ENCODE measurements around the gene ANKZF1.
"Not testable (repeated sequence)": the region's sequence is repeated elsewhere in the genome, so short reads cannot be mapped to it uniquely, and the experiment has no call there.

ANKZF1 gene

DNA sequence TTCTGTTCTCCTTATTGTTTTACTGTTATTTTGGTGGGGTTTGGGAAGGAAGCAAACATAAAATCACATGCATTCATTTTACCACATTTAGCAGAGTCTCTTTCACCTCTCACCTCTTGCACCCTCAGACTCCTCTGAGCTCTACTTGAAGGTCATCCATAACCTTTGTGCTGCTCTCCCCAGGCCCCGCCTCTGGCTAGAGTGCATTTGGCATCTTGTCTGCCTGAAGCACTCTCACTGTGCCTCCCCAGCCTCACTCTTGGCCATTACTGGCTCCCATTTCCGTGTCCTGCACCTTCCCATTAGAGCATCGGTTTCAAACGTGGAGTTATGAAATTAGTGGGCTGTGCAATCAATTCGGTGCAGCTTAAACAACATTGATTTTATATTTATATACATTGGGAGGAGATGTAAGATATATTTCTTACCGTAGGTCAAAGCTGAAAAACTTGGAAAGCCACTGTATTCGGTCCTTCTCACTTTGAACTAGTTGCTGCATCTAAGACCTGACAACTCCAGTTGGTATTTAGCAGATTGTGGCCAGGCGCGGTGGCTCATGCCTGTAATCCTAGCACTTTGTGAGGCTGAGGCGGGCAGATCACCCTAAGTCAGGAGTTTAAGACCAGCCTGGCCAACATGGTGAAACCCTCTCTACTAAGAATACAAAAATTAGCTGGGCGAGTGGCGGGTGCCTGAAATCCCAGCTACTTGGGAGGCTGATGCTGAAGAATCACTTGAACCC is 30.0 kb upstream of the ANKZF1 start:
- H3K27ac ChIP-seq (ENCODE audit: low read depth, low read length), result no peak overlapping the region
- H3K27me3 ChIP-seq (ENCODE audit: insufficient read depth, low read length), result no peaks in the 10 kb centered on the region
- no peaks in the 10 kb centered on the region for H3K4me1 ChIP-seq (ENCODE audit: insufficient read depth, low read length)
- H3K4me3 ChIP-seq (ENCODE audit: low read length), result no peak overlapping the region
- H3K9ac ChIP-seq (ENCODE audit: low read depth, low read length), result no peak overlapping the region
- WGBS, result 89% methylated on average over 11 of the region's 12 CpGs
- no peaks in the 10 kb centered on the region for H3K36me3 ChIP-seq (ENCODE audit: insufficient read depth, low read length)
- no peaks in the 10 kb centered on the region for H3K9me3 ChIP-seq (ENCODE audit: insufficient read depth, low read depth, low read length)

DNA sequence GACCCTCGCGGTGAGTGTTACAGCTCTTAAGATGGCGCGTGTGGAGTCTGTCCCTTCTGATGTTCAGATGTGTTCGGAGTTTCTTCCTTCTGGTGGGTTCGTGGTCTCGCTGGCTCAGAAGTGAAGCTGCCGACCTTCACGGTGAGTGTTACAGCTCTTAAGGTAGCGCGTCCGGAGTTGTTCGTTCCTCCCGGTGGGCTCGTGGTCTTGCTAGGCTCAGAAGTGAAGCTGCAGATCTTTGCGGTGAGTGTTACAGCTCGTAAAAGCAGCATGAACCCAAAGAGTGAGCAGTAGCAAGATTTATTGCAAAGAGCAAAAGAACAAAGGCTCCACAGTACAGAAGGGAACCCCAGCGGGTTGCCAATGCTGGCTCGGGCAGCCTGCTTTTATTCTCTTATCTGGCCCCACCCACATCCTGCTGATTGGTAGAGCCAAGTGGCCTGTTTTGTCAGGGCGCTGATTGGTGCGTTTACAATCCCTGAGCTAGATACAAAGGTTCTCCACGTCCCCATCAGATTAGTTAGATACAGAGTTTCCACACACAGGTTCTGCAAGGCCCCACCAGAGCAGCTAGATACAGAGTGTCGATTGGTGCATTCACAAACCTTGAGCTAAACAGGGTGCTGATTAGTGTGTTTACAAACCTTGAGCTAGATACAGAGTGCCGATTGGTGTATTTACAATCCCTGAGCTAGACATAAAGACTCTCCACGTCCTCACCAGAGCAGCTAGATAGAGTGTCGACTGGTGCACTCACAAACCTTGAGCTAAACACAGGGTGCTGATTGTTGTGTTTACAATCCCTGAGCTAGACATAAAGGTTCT is 28.9 kb upstream of the ANKZF1 start:
- H3K27ac ChIP-seq (ENCODE audit: low read depth, low read length); H3K36me3 ChIP-seq (ENCODE audit: insufficient read depth, low read length); H3K4me1 ChIP-seq (ENCODE audit: insufficient read depth, low read length); H3K4me3 ChIP-seq (ENCODE audit: low read length); H3K27me3 ChIP-seq (ENCODE audit: insufficient read depth, low read length); H3K9ac ChIP-seq (ENCODE audit: low read depth, low read length); H3K9me3 ChIP-seq (ENCODE audit: insufficient read depth, low read depth, low read length): not testable (repeated sequence)
- 93% methylated on average over 24 of the region's 26 CpGs for WGBS

DNA sequence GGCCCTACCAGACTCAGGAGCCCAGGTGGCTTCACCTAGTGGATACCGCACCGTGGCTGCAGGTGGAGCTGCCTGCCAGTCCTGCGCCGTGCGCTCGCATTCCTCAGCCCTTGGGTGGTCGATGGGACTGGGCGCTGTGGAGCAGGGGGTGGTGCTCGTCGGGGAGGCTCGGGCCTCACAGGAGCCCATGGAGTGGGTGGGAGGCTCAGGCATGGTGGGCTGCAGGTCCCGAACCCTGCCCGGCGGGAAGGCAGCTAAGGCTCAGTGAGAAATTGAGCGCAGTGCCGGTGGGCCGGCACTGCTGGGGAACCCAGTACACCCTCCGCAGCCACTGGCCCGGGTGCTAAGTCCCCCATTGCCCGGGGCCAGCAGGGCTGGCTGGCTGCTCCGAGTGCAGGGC is 28.3 kb upstream of the ANKZF1 start:
- H3K9me3 ChIP-seq (ENCODE audit: insufficient read depth, low read depth, low read length); H3K27ac ChIP-seq (ENCODE audit: low read depth, low read length); H3K9ac ChIP-seq (ENCODE audit: low read depth, low read length); H3K36me3 ChIP-seq (ENCODE audit: insufficient read depth, low read length); H3K4me3 ChIP-seq (ENCODE audit: low read length); H3K27me3 ChIP-seq (ENCODE audit: insufficient read depth, low read length); H3K4me1 ChIP-seq (ENCODE audit: insufficient read depth, low read length): not testable (repeated sequence)
- WGBS, result 91% methylated on average over 18 of the region's 21 CpGs

DNA sequence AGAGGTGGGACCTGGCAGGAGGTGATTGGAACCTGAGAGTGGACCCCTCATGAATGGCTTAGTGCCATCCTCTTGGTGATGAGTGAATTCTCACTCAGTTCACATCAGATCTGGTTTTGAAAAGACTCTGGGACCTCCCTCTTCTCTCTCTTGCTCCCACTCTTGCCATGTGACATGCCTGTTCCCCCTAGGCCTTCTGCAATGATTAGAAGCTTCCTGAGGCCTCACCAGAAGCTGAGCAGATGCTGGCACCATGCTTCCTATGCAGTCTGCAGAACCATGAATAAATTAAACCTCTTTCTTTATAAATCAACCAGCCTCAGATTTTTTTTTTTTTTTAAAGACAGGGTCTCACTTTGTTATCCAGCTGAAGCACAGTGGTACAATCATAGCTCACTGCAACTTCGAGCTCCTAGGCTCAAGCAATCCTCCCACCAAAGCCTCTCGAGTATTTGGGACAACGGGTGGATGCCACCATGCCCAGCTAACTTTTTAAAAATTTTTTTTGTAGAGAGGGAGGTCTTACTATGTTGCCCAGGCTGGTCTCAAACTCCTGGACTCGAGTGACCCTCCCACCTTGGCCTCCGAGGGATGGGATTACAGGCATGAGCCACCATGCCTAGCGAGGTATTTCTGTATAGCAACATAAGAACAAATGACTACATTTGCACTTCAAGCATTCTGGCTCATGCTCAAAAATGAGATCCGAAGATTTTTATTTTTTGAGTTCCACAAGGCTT is 25.0 kb upstream of the ANKZF1 start:
- 0 out of 2 replicates have a peak, but pooled peaks cover 3% of the 10 kb centered on the region for H3K4me1 ChIP-seq (ENCODE audit: insufficient read depth, low read length)
- peaks cover 16% of the 10 kb centered on the region for H3K36me3 ChIP-seq (ENCODE audit: insufficient read depth, low read length)
- no peaks in the 10 kb centered on the region for H3K9me3 ChIP-seq (ENCODE audit: insufficient read depth, low read depth, low read length)
- H3K27ac ChIP-seq (ENCODE audit: low read depth, low read length), result no peak overlapping the region
- 94% methylated on average over 7 of the region's 7 CpGs for WGBS
- no peak overlapping the region for H3K9ac ChIP-seq (ENCODE audit: low read depth, low read length)
- H3K4me3 ChIP-seq (ENCODE audit: low read length), result no peak overlapping the region
- no peaks in the 10 kb centered on the region for H3K27me3 ChIP-seq (ENCODE audit: insufficient read depth, low read length)

DNA sequence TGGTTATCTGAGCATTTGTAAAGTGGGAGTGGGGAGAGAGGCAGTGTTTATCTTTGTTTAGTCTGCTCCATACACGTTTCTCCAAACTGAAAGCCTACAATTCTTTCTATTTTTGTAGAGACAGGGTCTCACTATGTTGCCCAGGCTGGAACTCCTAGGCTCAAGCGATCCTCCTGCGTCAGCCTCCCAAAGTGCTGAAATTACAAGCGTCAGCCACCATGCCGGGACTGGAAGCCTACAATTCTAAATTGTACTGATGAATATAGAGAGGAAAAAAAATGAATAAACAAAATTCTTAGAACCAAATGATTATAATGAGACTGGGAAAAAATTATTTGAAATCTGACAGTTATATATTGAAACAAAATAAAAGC is 24.5 kb upstream of the ANKZF1 start:
- Histone ChIP-seq H3K27me3 (ENCODE audit: insufficient read depth, low read length) (no peaks in the 10 kb centered on the region), H3K9ac (ENCODE audit: low read depth, low read length) (no peak overlapping the region), H3K9me3 (ENCODE audit: insufficient read depth, low read depth, low read length) (no peaks in the 10 kb centered on the region), H3K4me3 (ENCODE audit: low read length) (no peak overlapping the region), H3K36me3 (ENCODE audit: insufficient read depth, low read length) (peaks cover 22% of the 10 kb centered on the region), H3K4me1 (ENCODE audit: insufficient read depth, low read length) (0 out of 2 replicates have a peak, but pooled peaks cover 3% of the 10 kb centered on the region), H3K27ac (ENCODE audit: low read depth, low read length) (no peak overlapping the region)
- 91% methylated on average over 4 of the region's 5 CpGs for WGBS

DNA sequence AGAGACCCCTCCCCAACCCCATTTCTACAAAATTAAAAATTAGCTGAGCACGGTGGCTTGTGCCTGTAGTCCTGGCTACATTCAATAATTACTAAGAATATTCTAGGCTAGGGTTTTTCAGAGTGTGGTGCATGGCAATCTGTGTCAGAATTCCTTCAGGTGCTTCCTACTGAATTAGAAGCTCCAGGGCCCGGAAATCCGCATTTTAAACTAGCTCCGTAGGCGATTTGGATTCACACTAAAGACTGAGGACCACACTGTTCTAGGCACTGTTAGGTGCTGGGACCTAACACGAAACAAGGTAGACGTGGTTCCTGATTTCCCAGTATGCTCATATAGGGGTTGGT is 23.7 kb upstream of the ANKZF1 start:
- H3K36me3 ChIP-seq (ENCODE audit: insufficient read depth, low read length), result peaks cover 29% of the 10 kb centered on the region
- H3K27me3 ChIP-seq (ENCODE audit: insufficient read depth, low read length), result no peaks in the 10 kb centered on the region
- H3K9me3 ChIP-seq (ENCODE audit: insufficient read depth, low read depth, low read length), result no peaks in the 10 kb centered on the region
- H3K9ac ChIP-seq (ENCODE audit: low read depth, low read length), result peak overlapping the region; percentile 63
- H3K4me3 ChIP-seq (ENCODE audit: low read length), result peak overlapping the region; percentile 69
- H3K27ac ChIP-seq (ENCODE audit: low read depth, low read length), result no peak overlapping the region
- WGBS, result 28% methylated on average over 7 of the region's 7 CpGs
- H3K4me1 ChIP-seq (ENCODE audit: insufficient read depth, low read length), result 0 out of 2 replicates have a peak, but pooled peaks cover 3% of the 10 kb centered on the region

DNA sequence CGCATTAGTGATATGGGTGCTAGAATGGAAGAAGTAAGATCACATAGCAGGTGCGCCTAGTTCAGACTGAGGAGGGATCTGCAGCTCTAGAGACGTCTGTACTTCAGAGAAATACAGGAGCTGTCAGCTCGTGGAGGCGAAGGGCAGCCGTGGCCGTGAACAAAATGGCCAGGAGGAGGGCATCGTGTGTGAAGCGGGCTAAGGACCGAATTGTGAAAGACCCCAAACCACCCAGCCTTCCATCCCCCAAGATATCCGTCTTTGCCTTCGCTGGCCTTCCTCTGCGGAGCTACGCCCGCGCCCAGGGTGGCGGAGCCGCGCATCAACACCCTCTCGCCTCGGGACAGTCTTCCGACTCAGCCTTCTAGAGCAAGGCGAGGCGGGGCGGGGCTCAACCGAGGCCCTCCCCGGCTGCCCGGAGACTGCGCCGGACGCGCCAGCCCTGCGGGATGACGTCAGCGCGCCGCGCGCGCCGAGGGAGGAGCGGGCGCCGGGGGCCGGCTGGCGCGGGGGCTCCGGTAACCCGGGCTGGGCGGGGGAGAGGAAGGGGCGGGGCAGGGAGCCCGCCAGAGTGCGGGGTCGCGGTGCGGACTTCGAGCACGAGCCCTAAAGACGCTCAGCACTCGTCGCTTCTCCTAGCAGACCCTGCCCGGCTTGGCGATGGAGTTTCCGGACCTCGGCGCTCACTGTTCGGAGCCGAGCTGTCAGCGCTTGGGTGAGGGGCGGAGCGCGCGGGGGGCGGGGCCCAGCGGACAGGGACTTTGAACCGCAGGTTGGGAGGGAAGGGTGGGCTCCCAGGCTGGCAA is 23.1 kb upstream of the ANKZF1 start, which contains the start of gene ZFAND2B:
TSS of gene ZFAND2B (plus strand) at position 455 of the 806 bp plus-strand sequence. CDS start at position 661, 206 bp downstream.
- H3K9me3 ChIP-seq (ENCODE audit: insufficient read depth, low read depth, low read length), result no peaks in the 10 kb centered on the region
- peak within 1 kb of the TSS; percentile 63 for H3K9ac ChIP-seq (ENCODE audit: low read depth, low read length)
- H3K4me3 ChIP-seq (ENCODE audit: low read length), result peak within 1 kb of the TSS; percentile 69
- H3K27ac ChIP-seq (ENCODE audit: low read depth, low read length), result peak within 1 kb of the TSS; percentile 86; the same call in 1 of the 2 replicates
- H3K27me3 ChIP-seq (ENCODE audit: insufficient read depth, low read length), result no peaks in the 10 kb centered on the region
- WGBS, result 2% methylated on average over 76 of the region's 76 CpGs
- peaks cover 33% of the 10 kb centered on the region for H3K36me3 ChIP-seq (ENCODE audit: insufficient read depth, low read length)
- H3K4me1 ChIP-seq (ENCODE audit: insufficient read depth, low read length), result 0 out of 2 replicates have a peak, but pooled peaks cover 3% of the 10 kb centered on the region

DNA sequence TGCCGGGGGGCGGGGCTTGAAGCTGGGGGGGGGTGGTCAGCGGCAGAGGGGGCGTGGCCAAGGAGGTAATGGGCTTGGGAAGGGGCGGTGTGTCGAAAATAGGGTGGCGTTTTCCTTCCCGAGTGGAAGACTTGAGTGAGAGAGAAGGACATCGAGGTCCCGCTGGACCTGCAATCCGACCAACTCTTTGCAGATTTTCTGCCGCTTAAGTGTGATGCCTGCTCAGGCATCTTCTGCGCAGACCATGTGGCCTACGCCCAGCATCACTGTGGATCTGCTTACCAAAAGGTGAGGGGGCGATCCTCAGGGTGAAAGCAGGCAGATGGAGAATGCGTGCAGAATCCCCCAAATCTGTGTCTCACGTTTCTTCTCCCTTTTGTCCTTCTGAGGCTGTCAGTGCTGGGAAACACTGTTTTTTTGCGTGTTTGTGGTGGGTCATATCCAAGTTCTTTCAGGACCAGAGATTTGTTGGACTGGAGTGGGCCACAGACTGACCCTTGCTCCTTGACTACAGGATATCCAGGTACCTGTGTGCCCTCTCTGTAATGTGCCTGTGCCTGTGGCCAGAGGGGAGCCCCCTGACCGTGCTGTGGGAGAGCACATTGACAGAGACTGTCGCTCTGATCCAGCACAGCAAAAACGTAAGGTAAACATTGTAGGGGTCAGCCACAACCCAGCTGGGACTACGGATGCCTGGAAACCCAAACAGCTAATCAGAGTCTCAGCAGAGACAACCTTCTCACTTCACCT is 22.3 kb upstream of the ANKZF1 start:
- H3K4me3 ChIP-seq (ENCODE audit: low read length), result peak overlapping the region; percentile 69
- no peaks in the 10 kb centered on the region for H3K27me3 ChIP-seq (ENCODE audit: insufficient read depth, low read length)
- H3K27ac ChIP-seq (ENCODE audit: low read depth, low read length), result peak overlapping the region; percentile 86; the same call in 1 of the 2 replicates
- H3K4me1 ChIP-seq (ENCODE audit: insufficient read depth, low read length), result 0 out of 2 replicates have a peak, but pooled peaks cover 3% of the 10 kb centered on the region
- H3K9ac ChIP-seq (ENCODE audit: low read depth, low read length), result peak overlapping the region; percentile 44
- H3K36me3 ChIP-seq (ENCODE audit: insufficient read depth, low read length), result peaks cover 35% of the 10 kb centered on the region
- WGBS, result 30% methylated on average over 22 of the region's 22 CpGs
- no peaks in the 10 kb centered on the region for H3K9me3 ChIP-seq (ENCODE audit: insufficient read depth, low read depth, low read length)

DNA sequence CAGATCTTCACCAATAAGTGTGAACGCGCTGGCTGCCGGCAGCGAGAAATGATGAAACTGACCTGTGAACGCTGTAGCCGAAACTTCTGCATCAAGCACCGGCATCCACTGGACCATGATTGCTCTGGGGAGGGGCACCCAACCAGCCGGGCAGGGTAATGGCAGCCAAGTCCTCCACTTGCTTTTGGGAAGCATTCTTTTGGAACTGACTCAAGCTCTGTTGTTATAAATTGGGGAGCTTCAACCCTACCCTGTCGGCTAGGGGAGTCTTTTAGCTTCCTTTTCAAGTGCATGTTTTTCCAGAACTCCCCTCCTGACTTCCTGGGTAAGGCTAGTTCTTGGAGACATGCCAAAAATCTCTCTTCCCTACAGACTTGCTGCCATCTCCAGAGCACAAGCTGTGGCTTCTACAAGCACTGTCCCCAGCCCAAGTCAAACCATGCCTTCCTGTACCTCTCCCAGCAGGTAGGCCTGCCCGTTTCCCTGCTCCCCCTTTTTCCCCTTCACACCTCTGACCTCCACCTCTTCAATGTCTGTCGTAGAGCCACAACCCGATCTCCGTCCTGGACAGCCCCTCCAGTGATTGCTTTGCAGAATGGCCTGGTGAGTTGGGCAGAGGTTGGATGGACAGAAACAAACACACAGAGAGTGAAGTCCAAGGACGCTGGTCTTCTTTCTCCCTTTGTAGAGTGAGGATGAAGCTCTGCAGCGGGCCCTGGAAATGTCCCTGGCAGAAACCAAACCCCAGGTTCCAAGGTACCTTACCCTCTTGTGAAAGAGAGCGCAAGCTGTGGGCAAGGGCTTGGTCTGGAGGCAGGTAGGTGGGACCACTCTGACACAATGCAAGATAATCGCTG is 21.5 kb upstream of the ANKZF1 start:
- WGBS, result 92% methylated on average over 17 of the region's 17 CpGs
- Histone ChIP-seq H3K4me3 (ENCODE audit: low read length) (no peak overlapping the region), H3K27me3 (ENCODE audit: insufficient read depth, low read length) (no peaks in the 10 kb centered on the region), H3K9ac (ENCODE audit: low read depth, low read length) (no peak overlapping the region), H3K4me1 (ENCODE audit: insufficient read depth, low read length) (0 out of 2 replicates have a peak, but pooled peaks cover 3% of the 10 kb centered on the region), H3K27ac (ENCODE audit: low read depth, low read length) (no peak overlapping the region), H3K9me3 (ENCODE audit: insufficient read depth, low read depth, low read length) (no peaks in the 10 kb centered on the region), H3K36me3 (ENCODE audit: insufficient read depth, low read length) (peaks cover 43% of the 10 kb centered on the region)
